Activated effector memory CD4-positive, alpha-beta T cell treated with Interleukin-2 at 50 U/mL for 16 hours (primary cell): Measurements from ENCODE around the gene IRAK3.
"Not testable (repeated sequence)": the region's sequence is repeated elsewhere in the genome, so short reads cannot be mapped to it uniquely, and the experiment has no call there.

ENCODE experiments used
- DNase-seq: peaks from one replicate; pipeline ENCODE4 v3.0.0-alpha.2; 2020

Gene IRAK3

GRCh38 chr12:66174391-66175325 lies 14.4 kb upstream of the IRAK3 start:
- DNase-seq, result not testable (repeated sequence)

- no peak for DNase-seq
Observed at GRCh38 chr12:66176105-66176900, 12.7 kb upstream of the IRAK3 start.

- no peak for DNase-seq
Observed at GRCh38 chr12:66182956-66183355, 6.1 kb upstream of the IRAK3 start.

GRCh38 chr12:66184822-66185221 lies 4.2 kb upstream of the IRAK3 start:
- not testable (repeated sequence) for DNase-seq

GRCh38 chr12:66187036-66187435 lies 2.0 kb upstream of the IRAK3 start:
- no peak for DNase-seq

GRCh38 chr12:66187821-66188220 lies 1.2 kb upstream of the IRAK3 start:
- no peak for DNase-seq

GRCh38 chr12:66189486-66189843 lies 451 bp downstream of the IRAK3 start:
- no peak for DNase-seq

GRCh38 chr12:66189889-66190288 lies 875 bp downstream of the IRAK3 start:
- no peak for DNase-seq

- no peak for DNase-seq
Observed at GRCh38 chr12:66190519-66191370, 1.7 kb downstream of the IRAK3 start.

GRCh38 chr12:66191547-66192126 lies 2.6 kb downstream of the IRAK3 start:
- DNase-seq, result no peak

- no peak for DNase-seq
Observed at GRCh38 chr12:66194122-66194521, 5.1 kb downstream of the IRAK3 start.

GRCh38 chr12:66195242-66195641 lies 6.2 kb downstream of the IRAK3 start:
- DNase-seq, result no peak

- DNase-seq, result no peak
Observed at GRCh38 chr12:66196806-66197205, 7.8 kb downstream of the IRAK3 start.

GRCh38 chr12:66197495-66197921 lies 8.5 kb downstream of the IRAK3 start:
- DNase-seq, result no peak

- no peak for DNase-seq
Observed at GRCh38 chr12:66199141-66199540, 10.1 kb downstream of the IRAK3 start.

GRCh38 chr12:66199831-66200509 lies 11.0 kb downstream of the IRAK3 start:
- DNase-seq, result no peak

- no peak for DNase-seq
Observed at GRCh38 chr12:66203820-66204219, 14.8 kb downstream of the IRAK3 start.

- DNase-seq, result no peak
Observed at GRCh38 chr12:66206141-66206540, 17.1 kb downstream of the IRAK3 start.

GRCh38 chr12:66210840-66211239 lies 21.8 kb downstream of the IRAK3 start:
- no peak for DNase-seq

GRCh38 chr12:66211573-66211972 lies 22.6 kb downstream of the IRAK3 start:
- not testable (repeated sequence) for DNase-seq

- DNase-seq, result not testable (repeated sequence)
Observed at GRCh38 chr12:66213011-66213410, 24.0 kb downstream of the IRAK3 start.

- no peak for DNase-seq
Observed at GRCh38 chr12:66217342-66217917, 28.4 kb downstream of the IRAK3 start.
